ENCODE measurements around the gene EBLN2.

GRCh38 chr3:73084170-73084569 lies 22.7 kb downstream of the EBLN2 start:
- TF ChIP-seq CTCF (IDR thresholded peaks at IDR 0.05), result no peak
- TF ChIP-seq POLR2A (IDR thresholded peaks at IDR 0.05), result no peak

All from stomach (tissue), 4 donors.